K562 treated with DMSO at 1 percent for 24 hours (cell line): Measurements from ENCODE around the gene LEKR1. TPM values are rescaled to one million over a fixed set of nuclear protein-coding genes. Genes with fewer than 3 reads are reported as not detected.

Experiments
- total RNA-seq: library from RNA; unstranded; fragments of 300-600 nt; gene quantifications from 2 replicates; pipeline ENCODE4 v1.2.3, GENCODE V29; 2022; ENCODE audit warnings: low read depth; ENCODE audit not compliant: insufficient read depth

Gene LEKR1
- 1.4 and 3.8 TPM in 2 replicates for total RNA-seq

GRCh38 chr3:156826144-156826895 is at the start of gene LEKR1:
LEKR1 (plus strand) TSS chr3:156826353; CDS start chr3:156829330, 2,977 bp downstream.

Other genes with a start within 250 kb of the LEKR1 start
- 14.1 and 15.1 TPM in 2 replicates for gene TIPARP, start 151.8 kb upstream of the LEKR1 start, total RNA-seq